ENCODE results near the gene STRBP. TPM values are rescaled to one million over a fixed set of nuclear protein-coding genes. Genes with fewer than 3 reads are reported as not detected.
"Not testable (repeated sequence)": the region's sequence is repeated elsewhere in the genome, so short reads cannot be mapped to it uniquely, and the experiment has no call there.

STRBP gene
- total RNA-seq, 2 experiments from 2014 or later, result 20.4 to 22.6 TPM

- no peak overlapping the region for H3K4me3 Mint-ChIP-seq
- H3K27me3 Mint-ChIP-seq, result no peaks in the 10 kb centered on the region
- ChIA-PET POLR2A (no interaction called here), CTCF (no interaction called here)
- no peak for DNase-seq
- no peaks in the 10 kb centered on the region for H3K4me1 Mint-ChIP-seq
- H3K9me3 Mint-ChIP-seq, result no peaks in the 10 kb centered on the region
- H3K27ac Mint-ChIP-seq, result no peak overlapping the region
- no peaks in the 10 kb centered on the region for H3K36me3 Mint-ChIP-seq (ENCODE audit: low read depth)
Observed at GRCh38 chr9:123191680-123192079, 76.7 kb downstream of the STRBP start.

DNA sequence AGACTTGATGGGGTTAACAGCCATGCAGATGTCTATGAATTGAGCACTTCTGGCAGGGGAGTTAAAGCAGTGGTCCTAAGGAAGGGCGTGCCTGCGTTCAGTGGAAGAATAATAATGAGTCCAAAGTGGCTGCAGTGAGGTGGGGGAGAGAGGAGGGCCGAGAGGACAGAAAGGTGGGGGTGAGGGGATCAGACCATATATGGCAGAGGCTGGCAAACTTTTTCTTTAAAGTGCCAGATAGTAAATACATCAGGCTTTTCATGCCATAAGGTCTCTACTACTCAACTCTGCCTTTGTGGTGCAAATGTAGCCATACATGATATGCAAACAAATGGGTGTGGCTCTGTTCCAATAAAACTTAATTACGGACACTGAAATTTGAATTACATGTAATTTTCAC, 77.1 kb downstream of the STRBP start:
- CTCF ChIA-PET, result no interaction called here
- no peak overlapping the region for H3K4me3 Mint-ChIP-seq

DNA sequence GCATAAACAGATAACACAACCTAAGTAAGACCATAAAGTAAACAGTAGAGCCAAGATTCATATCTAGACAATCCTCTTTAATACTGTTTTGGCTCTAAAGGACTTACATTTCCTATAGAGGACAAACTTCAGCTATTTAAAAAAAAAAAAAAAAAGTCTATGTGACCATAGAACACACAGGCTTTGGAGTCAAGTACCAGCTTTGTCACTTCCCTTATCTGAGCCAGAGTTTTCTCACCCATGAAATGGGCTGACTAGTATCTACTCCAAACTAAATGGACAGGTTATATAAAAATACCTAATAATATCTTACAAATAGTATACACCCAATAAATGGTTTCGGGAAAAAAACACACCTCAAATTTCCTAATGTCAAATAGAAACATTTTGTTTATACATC, 81.3 kb downstream of the STRBP start:
- DNase-seq, result no peak
- Mint-ChIP-seq H3K4me3 (no peak overlapping the region), H3K27ac (no peak overlapping the region), H3K4me1 (no peaks in the 10 kb centered on the region), H3K36me3 (ENCODE audit: low read depth) (no peaks in the 10 kb centered on the region), H3K27me3 (no peaks in the 10 kb centered on the region), H3K9me3 (no peaks in the 10 kb centered on the region)
- POLR2A ChIA-PET, result no interaction called here
- CTCF ChIA-PET, result interaction anchor here (0.6 kb wide), 1 partner anchor 1774 kb away, joined by 3 read pairs; no protein-coding TSS in a partner anchor

More for the DNA sequence above, 77.1 kb downstream of the STRBP start:
- Mint-ChIP-seq H3K9me3 (no peaks in the 10 kb centered on the region), H3K27ac (no peak overlapping the region), H3K27me3 (no peaks in the 10 kb centered on the region), H3K36me3 (ENCODE audit: low read depth) (no peaks in the 10 kb centered on the region), H3K4me1 (no peaks in the 10 kb centered on the region)
- POLR2A ChIA-PET, result no interaction called here
- no peak for DNase-seq

GRCh38 chr9:123186029-123186428, 82.4 kb downstream of the STRBP start:
- H3K27me3 Mint-ChIP-seq; DNase-seq; H3K9me3 Mint-ChIP-seq; H3K36me3 Mint-ChIP-seq (ENCODE audit: low read depth); H3K27ac Mint-ChIP-seq; H3K4me1 Mint-ChIP-seq; H3K4me3 Mint-ChIP-seq; POLR2A ChIA-PET: not testable (repeated sequence)
- CTCF ChIA-PET, result interaction anchor here (1.5 kb wide), 1 partner anchor 164 kb away, joined by 3 read pairs; no protein-coding TSS in a partner anchor

DNA sequence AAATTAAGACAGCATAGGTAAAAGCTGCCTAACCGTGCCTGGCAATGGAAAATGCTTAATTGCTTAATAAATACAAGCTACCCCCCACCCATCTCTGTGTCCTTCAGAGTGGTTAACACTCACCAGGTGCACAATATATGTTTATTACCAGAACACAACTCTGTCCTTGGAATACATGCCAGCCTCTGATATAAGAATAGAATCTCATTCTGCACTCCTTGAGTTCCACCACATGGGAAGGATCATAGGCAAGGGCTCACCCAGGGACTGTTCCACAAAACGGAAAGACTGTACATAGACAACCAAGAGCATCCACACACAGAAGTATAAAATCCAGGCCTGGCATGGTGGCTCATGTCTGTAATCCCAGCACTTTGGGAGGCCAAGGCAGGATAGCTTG, 91.4 kb downstream of the STRBP start:
- Mint-ChIP-seq H3K9me3 (no peaks in the 10 kb centered on the region), H3K4me3 (no peak overlapping the region), H3K36me3 (ENCODE audit: low read depth) (peaks cover 3% of the 10 kb centered on the region), H3K4me1 (peaks cover 13% of the 10 kb centered on the region), H3K27me3 (no peaks in the 10 kb centered on the region), H3K27ac (no peak overlapping the region)
- ChIA-PET POLR2A (no interaction called here), CTCF (no interaction called here)
- DNase-seq, result no peak

DNA sequence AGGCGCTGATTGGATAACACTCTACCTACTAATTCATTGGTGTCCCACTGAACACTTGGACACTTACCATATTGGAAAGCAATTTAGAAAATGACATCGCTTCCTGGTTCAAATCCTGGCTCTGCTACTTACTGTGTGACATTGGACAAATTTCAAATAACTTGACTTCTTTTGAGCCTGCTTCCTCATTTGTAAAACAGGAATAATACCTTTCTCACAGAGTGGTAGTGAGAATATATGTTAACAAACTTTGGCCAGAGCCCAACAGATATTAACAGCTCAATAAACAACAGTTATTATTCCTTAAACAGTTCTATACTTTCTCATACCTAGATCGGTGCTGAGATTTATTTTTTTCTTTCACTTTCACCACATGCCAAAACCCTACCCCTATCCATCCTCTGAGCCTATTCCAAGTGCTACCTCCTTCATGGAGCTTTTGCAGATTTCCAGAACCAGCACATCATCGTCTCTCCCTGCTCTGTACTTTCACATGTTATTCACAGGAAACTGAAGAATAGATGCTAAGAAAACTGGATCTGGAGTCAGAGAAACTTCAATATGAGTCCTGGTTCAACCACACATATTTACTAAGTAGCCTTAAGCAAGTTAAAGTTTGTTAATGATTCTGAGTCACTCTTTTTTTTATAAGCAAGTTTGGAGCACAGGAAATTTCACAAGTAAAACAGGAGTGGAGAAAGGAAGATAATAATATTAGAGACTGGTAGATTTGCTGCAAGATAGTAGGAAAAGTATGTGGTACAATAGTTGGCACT, 92.3 kb downstream of the STRBP start:
- no peak for DNase-seq
- H3K4me3 Mint-ChIP-seq, result no peak overlapping the region
- H3K27me3 Mint-ChIP-seq, result no peaks in the 10 kb centered on the region
- CTCF ChIA-PET, result interaction anchor here (0.5 kb wide), 1 partner anchor 21 kb away, joined by 3 read pairs; no protein-coding TSS in a partner anchor
- H3K9me3 Mint-ChIP-seq, result no peaks in the 10 kb centered on the region
- POLR2A ChIA-PET, result no interaction called here
- H3K4me1 Mint-ChIP-seq, result peaks cover 13% of the 10 kb centered on the region
- H3K36me3 Mint-ChIP-seq (ENCODE audit: low read depth), result peaks cover 3% of the 10 kb centered on the region
- no peak overlapping the region for H3K27ac Mint-ChIP-seq

DNA sequence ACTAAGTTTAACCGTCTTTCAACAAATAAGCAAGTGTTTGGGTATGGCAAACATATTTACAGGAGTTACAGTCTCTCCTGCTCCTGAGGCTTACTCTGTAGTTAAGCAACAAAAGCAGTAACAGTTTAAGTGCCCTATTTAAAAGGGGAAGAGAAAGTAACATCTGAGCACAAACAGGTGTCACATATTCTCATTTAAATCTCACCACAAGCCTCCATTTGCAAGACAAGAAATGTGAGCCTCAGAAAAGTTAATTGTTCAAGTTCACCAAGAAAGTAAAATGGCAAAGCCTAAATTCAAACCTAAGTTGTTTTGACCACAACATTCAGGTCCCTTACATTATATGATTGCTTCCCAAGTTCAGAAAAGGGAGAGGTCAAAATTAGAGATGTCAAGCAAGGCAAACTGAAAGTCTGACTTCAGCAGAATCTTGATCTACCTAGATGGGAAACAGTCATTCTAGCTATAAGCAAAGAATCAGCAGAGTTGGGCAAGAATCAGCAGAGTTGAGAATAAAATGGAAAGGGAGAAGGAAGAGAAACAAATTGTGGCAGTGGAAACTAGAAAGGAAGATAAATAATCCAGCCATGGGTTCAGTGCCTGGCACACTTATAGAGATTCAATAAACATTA, 93.4 kb downstream of the STRBP start:
- Mint-ChIP-seq H3K27ac (no peak overlapping the region), H3K27me3 (no peaks in the 10 kb centered on the region), H3K36me3 (ENCODE audit: low read depth) (peaks cover 3% of the 10 kb centered on the region), H3K4me3 (no peak overlapping the region), H3K4me1 (peaks cover 13% of the 10 kb centered on the region), H3K9me3 (no peaks in the 10 kb centered on the region)
- POLR2A ChIA-PET, result no interaction called here
- CTCF ChIA-PET, result no interaction called here
- no peak for DNase-seq

DNA sequence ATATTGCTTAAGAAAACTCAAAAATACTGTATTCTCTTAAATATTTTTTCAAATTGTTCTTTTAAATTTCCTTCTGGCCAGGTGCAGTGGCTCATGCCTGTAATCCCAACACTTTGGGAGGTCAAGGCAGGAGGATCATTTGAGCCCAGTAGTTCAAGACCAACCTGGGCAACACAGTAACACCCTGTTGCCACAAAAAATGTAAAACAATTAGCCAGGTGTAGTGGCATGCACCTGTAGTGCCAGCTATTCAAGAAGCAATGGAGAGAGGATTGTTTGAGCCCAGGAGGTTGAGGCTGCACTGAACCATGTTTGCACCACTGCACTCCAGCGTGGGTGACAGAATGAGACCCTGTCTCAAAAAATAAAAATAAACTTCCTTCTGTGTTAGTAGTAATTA, 94.3 kb downstream of the STRBP start:
- Mint-ChIP-seq H3K36me3 (ENCODE audit: low read depth) (peaks cover 3% of the 10 kb centered on the region), H3K4me3 (no peak overlapping the region), H3K27ac (no peak overlapping the region), H3K4me1 (peaks cover 13% of the 10 kb centered on the region), H3K9me3 (no peaks in the 10 kb centered on the region), H3K27me3 (no peaks in the 10 kb centered on the region)
- DNase-seq, result no peak
- POLR2A ChIA-PET, result no interaction called here
- CTCF ChIA-PET, result no interaction called here

GRCh38 chr9:123169926-123170325, 98.5 kb downstream of the STRBP start:
- CTCF ChIA-PET, result no interaction called here
- Mint-ChIP-seq H3K4me3 (no peak overlapping the region), H3K9me3 (no peaks in the 10 kb centered on the region), H3K27me3 (no peaks in the 10 kb centered on the region), H3K4me1 (peaks cover under 1% of the 10 kb centered on the region), H3K36me3 (ENCODE audit: low read depth) (peaks cover 3% of the 10 kb centered on the region), H3K27ac (no peak overlapping the region)
- POLR2A ChIA-PET, result no interaction called here
- DNase-seq, result no peak

GRCh38 chr9:123168586-123168985, 99.8 kb downstream of the STRBP start:
- ChIA-PET POLR2A (no interaction called here), CTCF (interaction anchor here (1.5 kb wide), 1 partner anchor 15 kb away, joined by 3 read pairs; no protein-coding TSS in a partner anchor)
- Mint-ChIP-seq H3K4me1 (no peaks in the 10 kb centered on the region), H3K4me3 (no peak overlapping the region), H3K27me3 (no peaks in the 10 kb centered on the region), H3K36me3 (ENCODE audit: low read depth) (peaks cover under 1% of the 10 kb centered on the region), H3K27ac (no peak overlapping the region), H3K9me3 (no peaks in the 10 kb centered on the region)
- DNase-seq, result no peak

- Mint-ChIP-seq H3K27me3 (no peaks in the 10 kb centered on the region), H3K36me3 (ENCODE audit: low read depth) (no peaks in the 10 kb centered on the region), H3K9me3 (no peaks in the 10 kb centered on the region), H3K27ac (no peak overlapping the region), H3K4me3 (no peak overlapping the region), H3K4me1 (no peaks in the 10 kb centered on the region)
- ChIA-PET POLR2A (no interaction called here), CTCF (interaction anchor here (0.5 to 1.5 kb wide), 2 partner anchors 16 to 162 kb away, joined by 3 to 4 read pairs; no protein-coding TSS in a partner anchor)
- no peak for DNase-seq
Observed at GRCh38 chr9:123167474-123167873, 100.9 kb downstream of the STRBP start.

DNA sequence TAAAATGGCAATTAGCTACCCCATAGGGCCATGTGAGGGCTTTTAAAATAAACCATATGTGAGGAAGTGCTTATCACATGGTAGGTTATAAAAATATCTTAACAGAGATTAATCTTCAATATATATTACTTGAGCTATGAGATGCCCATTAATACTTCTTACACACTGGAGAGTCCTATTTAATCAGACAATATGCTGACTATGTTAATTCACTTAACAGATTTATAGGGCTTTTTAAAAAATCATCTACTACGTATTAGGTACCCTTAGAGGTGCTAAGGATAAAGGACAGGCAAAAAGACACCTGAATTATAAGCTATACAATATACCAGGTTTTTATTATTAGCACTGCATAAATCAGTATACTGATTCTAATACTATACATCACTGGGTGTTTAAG, 102.6 kb downstream of the STRBP start:
- ChIA-PET CTCF (no interaction called here), POLR2A (no interaction called here)
- no peaks in the 10 kb centered on the region for H3K36me3 Mint-ChIP-seq (ENCODE audit: low read depth)
- no peaks in the 10 kb centered on the region for H3K27me3 Mint-ChIP-seq
- no peak overlapping the region for H3K4me3 Mint-ChIP-seq
- no peak for DNase-seq
- H3K9me3 Mint-ChIP-seq, result no peaks in the 10 kb centered on the region
- no peak overlapping the region for H3K27ac Mint-ChIP-seq
- H3K4me1 Mint-ChIP-seq, result no peaks in the 10 kb centered on the region

DNA sequence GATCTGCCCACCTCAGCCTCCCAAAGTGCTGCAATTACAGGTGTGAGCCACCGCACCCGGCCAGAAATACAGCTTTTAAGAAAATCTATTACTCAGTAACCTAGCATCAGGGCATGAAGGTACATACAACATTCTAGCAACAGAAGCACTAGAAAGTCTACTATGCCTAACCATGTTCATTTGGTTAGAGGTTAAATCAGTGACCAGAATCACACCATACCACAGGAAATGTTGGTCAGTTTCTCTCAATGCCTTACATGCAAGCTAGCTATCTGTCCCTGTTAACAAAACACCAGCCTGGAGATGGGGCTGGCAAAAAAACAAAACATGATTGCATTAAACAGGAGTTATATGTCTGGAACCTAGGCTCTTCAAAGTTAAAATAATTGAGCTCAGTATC, 104.1 kb downstream of the STRBP start:
- Mint-ChIP-seq H3K27me3 (no peaks in the 10 kb centered on the region), H3K36me3 (ENCODE audit: low read depth) (no peaks in the 10 kb centered on the region), H3K27ac (no peak overlapping the region), H3K4me1 (no peaks in the 10 kb centered on the region), H3K4me3 (no peak overlapping the region), H3K9me3 (no peaks in the 10 kb centered on the region)
- ChIA-PET CTCF (interaction anchor here (1.0 kb wide), 1 partner anchor 186 kb away, joined by 3 read pairs; no protein-coding TSS in a partner anchor), POLR2A (no interaction called here)
- DNase-seq, result no peak

Measured in activated CD4-positive, alpha-beta memory T cell treated with anti-CD3 and anti-CD28 coated beads, Interleukin-2, amount 10 ng/mL, durations not matched to agents 7 days and 5 days (primary cell).